ENCODE measurements around the gene DNAAF5.

DNA sequence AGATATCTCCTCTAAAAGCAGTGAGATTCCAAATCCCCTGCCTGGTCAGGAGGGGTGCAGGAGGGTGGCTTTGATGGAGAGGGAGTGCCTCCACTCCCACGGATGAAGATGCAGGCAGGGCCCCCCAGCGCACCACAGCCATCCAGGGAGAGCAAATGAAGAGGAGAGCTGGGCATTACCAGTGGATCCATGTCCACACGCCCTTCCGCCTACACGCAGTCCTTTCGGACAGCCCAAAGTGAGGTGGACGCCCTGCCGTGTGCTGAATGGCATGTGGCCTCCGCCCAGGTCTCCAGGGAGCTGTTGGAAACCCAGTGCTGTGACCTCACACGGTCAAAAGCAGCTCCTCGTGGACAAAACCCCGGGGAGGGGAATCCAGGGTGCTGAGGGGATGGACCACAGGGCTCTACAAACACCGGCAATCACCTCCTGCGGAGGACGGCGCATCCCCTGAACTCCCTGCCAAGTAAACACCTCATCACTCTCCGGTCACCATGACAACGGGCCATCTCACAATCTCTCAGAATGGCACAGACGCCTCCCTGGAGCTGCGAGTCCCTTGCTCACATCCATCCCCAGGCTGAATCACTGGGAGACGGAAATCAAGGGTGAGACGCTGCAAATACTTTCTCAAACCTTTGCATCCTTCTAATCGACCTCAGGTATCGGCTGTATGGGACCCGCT, 35.0 kb upstream of the DNAAF5 start:
- no peak for TF ChIP-seq POLR2AphosphoS5 (IDR thresholded peaks at IDR 0.05; ENCODE audit: low read depth, low read length)
- TF ChIP-seq POLR2A (IDR thresholded peaks at IDR 0.05; ENCODE audit: low read depth, low read length): no peak
